ENCODE measurements around the gene TMEM204.

The TMEM204 gene

GRCh38 chr16:1545044-1546040 is 11.9 kb downstream of the TMEM204 start:
- DNase-seq (ENCODE audit: low read depth) = no peak
- TF ChIP-seq CTCF (IDR thresholded peaks at IDR 0.05; ENCODE audit: control insufficient read depth, extremely low read depth, insufficient read depth) = no peak
- H3K4me3 ChIP-seq (ENCODE audit: low read depth, low read length) = no peak overlapping the region

- no peak overlapping the region for H3K4me3 ChIP-seq (ENCODE audit: low read depth, low read length)
- no peak for DNase-seq (ENCODE audit: low read depth)
- no peak for TF ChIP-seq CTCF (IDR thresholded peaks at IDR 0.05; ENCODE audit: control insufficient read depth, extremely low read depth, insufficient read depth)
These were observed 13.0 kb downstream of the TMEM204 start for GRCh38 chr16:1546430-1546829.

- no peak overlapping the region for H3K4me3 ChIP-seq (ENCODE audit: low read depth, low read length)
- no peak for TF ChIP-seq CTCF (IDR thresholded peaks at IDR 0.05; ENCODE audit: control insufficient read depth, extremely low read depth, insufficient read depth)
- peak; percentile 27 for DNase-seq (ENCODE audit: low read depth)
These were observed 14.8 kb downstream of the TMEM204 start for GRCh38 chr16:1548233-1548632.

- no peak overlapping the region for H3K4me3 ChIP-seq (ENCODE audit: low read depth, low read length)
- DNase-seq (ENCODE audit: low read depth) = peak; percentile 34
- TF ChIP-seq CTCF (IDR thresholded peaks at IDR 0.05; ENCODE audit: control insufficient read depth, extremely low read depth, insufficient read depth) = no peak
These were observed 15.3 kb downstream of the TMEM204 start for GRCh38 chr16:1548727-1549126.

GRCh38 chr16:1550069-1550468 is 16.6 kb downstream of the TMEM204 start:
- TF ChIP-seq CTCF (IDR thresholded peaks at IDR 0.05; ENCODE audit: control insufficient read depth, extremely low read depth, insufficient read depth) = no peak
- no peak for DNase-seq (ENCODE audit: low read depth)
- H3K4me3 ChIP-seq (ENCODE audit: low read depth, low read length) = no peak overlapping the region

- no peak for TF ChIP-seq CTCF (IDR thresholded peaks at IDR 0.05; ENCODE audit: control insufficient read depth, extremely low read depth, insufficient read depth)
- H3K4me3 ChIP-seq (ENCODE audit: low read depth, low read length) = no peak overlapping the region
- DNase-seq (ENCODE audit: low read depth) = no peak
These were observed 17.2 kb downstream of the TMEM204 start for GRCh38 chr16:1550696-1551095.
